ENCODE data around the gene ZFYVE1.

ZFYVE1 gene

DNA sequence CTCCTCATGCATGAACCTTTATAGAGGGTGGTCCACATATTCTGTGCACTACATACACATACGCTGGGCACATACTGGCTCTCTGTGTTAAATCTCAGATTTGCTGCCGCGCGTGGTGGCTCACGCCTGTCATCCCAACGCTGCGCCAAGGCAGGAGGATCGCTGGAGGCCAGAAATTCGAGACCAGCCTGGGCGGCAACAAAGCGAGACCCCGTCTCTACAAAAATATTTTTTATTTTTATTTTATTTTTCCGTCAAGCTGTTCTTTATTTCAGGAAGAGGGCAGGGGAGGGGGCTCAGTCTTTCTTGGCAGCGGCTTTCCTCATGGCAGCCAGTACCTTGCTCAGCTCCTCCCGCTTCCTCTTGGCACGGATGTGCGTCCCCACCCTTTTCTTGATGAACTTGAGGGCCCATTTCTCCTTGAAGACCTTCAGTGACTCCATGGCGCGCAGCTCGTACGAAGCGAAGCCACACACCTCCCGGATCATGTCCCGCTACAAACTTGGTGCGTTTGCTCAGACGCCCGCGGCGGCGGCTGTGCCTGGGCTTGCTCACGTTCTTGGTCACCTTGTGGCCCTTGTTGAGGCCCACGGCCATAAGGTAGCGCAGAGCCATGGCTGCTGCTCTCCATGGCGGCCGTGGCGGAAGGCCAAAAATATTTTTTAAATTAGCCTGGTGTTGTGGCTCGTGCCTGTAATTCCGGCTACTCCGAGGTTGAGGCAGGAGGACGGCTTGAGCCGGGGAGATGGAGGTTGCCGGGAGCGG is 97.4 kb downstream of the ZFYVE1 start:
- in situ Hi-C loops (cut with MboI; ENCODE audit: low pct_unique_long_range_greater_than_20kb, low sequenced_read_pairs), result no loop called here
- DNase-seq, result no peak

- in situ Hi-C loops (cut with MboI; ENCODE audit: low pct_unique_long_range_greater_than_20kb, low sequenced_read_pairs), result no loop called here
- no peak for DNase-seq
Observed at GRCh38 chr14:72928872-72929271, 98.0 kb downstream of the ZFYVE1 start.

GRCh38 chr14:72926292-72927028 is 100.4 kb downstream of the ZFYVE1 start, which contains the start of gene DCAF4:
Gene DCAF4 (plus strand): TSS chr14:72926464. CDS start chr14:72937979, 11,515 bp downstream.
- DNase-seq, result peak; percentile 95
- in situ Hi-C loops (cut with MboI; ENCODE audit: low pct_unique_long_range_greater_than_20kb, low sequenced_read_pairs), result no loop called here

DNA sequence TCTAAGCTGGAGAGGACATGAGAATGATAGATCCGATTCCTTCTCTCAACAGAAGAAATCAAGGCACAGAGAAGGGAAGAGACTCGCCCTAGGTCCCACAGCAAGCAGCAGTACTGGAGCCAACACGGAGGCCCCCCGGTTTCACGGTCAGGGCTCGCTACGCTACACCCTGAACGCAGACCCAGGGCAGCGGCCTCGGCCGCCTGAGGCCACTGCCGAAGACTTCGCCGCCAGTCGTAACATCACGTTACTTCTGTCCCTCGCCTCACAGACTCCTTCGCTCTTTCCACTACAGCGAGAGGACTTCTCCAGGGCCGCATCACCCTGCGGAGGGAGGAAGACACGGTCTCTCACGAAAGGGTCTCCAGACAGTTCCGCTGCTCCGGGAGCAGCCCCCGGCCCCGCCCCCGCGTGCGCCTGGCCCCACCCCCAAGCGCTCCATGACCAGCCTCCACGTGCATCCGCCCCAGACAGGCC is 101.1 kb downstream of the ZFYVE1 start:
- in situ Hi-C loops (cut with MboI; ENCODE audit: low pct_unique_long_range_greater_than_20kb, low sequenced_read_pairs), result no loop called here
- DNase-seq, result no peak

GRCh38 chr14:72925171-72925759 is 101.6 kb downstream of the ZFYVE1 start:
- in situ Hi-C loops (cut with MboI; ENCODE audit: low pct_unique_long_range_greater_than_20kb, low sequenced_read_pairs), result no loop called here
- DNase-seq, result no peak

DNA sequence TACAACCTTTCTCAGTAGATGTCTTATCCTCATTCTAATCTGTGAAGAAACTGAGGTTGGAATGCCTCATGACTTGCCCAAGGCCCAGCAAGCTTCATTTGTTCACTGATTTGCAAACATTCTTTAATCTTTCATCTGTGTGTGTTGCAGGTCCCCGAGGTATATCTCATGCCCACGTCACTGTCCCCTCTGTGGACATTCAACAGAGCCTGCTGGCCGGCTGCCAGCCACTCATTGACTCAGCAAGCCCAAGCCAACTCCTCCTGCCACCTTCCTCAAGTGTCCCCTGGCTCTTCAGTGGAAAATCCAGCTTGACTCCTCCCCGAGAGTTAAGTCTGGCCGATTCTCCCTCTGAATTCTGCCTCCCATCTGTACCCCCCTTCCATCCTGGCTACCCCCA is 102.6 kb downstream of the ZFYVE1 start:
- no peak for DNase-seq
- in situ Hi-C loops (cut with MboI; ENCODE audit: low pct_unique_long_range_greater_than_20kb, low sequenced_read_pairs), result no loop called here

- in situ Hi-C loops (cut with MboI; ENCODE audit: low pct_unique_long_range_greater_than_20kb, low sequenced_read_pairs), result no loop called here
- no peak for DNase-seq
Observed at GRCh38 chr14:72921396-72921795, 105.5 kb downstream of the ZFYVE1 start.

GRCh38 chr14:72920008-72920407 is 106.9 kb downstream of the ZFYVE1 start:
- in situ Hi-C loops (cut with MboI; ENCODE audit: low pct_unique_long_range_greater_than_20kb, low sequenced_read_pairs), result no loop called here
- no peak for DNase-seq

All from KBM-7 (cell line).